Liver (tissue), 6 donors: ENCODE results near the gene UGCG. TPM values are rescaled to one million over a fixed set of nuclear protein-coding genes. Genes with fewer than 3 reads are reported as not detected.

ENCODE experiments used
- HNF4A ChIP-seq, 2 donors: conservative IDR thresholded peaks; 2 replicates each; pipeline ENCODE4 v1.6.1; 2016; ENCODE audit warnings: antibody characterized with exemption in 2 of 2, mild to moderate bottlenecking in 2 of 2
- TAF1 ChIP-seq: conservative IDR thresholded peaks from 2 replicates; pipeline ENCODE4 v1.6.1; 2016; ENCODE audit warnings: antibody characterized with exemption, mild to moderate bottlenecking
- YY1 ChIP-seq: IDR thresholded peaks from 2 replicates; pipeline ENCODE4 v1.6.1; 2016; ENCODE audit warnings: antibody characterized with exemption, mild to moderate bottlenecking
- polyA plus RNA-seq, 2 donors: library from polyadenylated mRNA; stranded (reverse) in 1 of 2; unstranded in 1 of 2; fragments of 200-250 nt in 1 of 2; fragments of >200 nt in 1 of 2; fragmentation: Nextera tagmentation in 1 of 2; extraction: Ambion mirVana in 1 of 2; gene quantifications; one replicate each; pipeline versions ENCODE4 v1.2.1 to v1.2.3, GENCODE V29; 2013 to 2015
- small RNA-seq: library from RNA; depleted of rRNA; stranded (forward); fragments of <200 nt; gene quantifications from one replicate; pipeline ENCODE3, GENCODE V24; 2014
- total RNA-seq, 2 donors: library from RNA; depleted of rRNA; stranded (reverse); fragments of >200 nt; gene quantifications; one replicate each; pipeline ENCODE4 v1.2.3, GENCODE V29; 2014
- TF ChIP-seq, protein P1 (sequence below): IDR thresholded peaks from 2 replicates; pipeline ENCODE4 v1.6.1; 2016; ENCODE audit warnings: antibody characterized with exemption
- donor health status: healthy.
- donor health status: healthy.
- donor health status: healthy.

Gene UGCG
- total and polyA plus RNA-seq, 4 donors = 5.2 to 44.2 (median 12.0) TPM

DNA sequence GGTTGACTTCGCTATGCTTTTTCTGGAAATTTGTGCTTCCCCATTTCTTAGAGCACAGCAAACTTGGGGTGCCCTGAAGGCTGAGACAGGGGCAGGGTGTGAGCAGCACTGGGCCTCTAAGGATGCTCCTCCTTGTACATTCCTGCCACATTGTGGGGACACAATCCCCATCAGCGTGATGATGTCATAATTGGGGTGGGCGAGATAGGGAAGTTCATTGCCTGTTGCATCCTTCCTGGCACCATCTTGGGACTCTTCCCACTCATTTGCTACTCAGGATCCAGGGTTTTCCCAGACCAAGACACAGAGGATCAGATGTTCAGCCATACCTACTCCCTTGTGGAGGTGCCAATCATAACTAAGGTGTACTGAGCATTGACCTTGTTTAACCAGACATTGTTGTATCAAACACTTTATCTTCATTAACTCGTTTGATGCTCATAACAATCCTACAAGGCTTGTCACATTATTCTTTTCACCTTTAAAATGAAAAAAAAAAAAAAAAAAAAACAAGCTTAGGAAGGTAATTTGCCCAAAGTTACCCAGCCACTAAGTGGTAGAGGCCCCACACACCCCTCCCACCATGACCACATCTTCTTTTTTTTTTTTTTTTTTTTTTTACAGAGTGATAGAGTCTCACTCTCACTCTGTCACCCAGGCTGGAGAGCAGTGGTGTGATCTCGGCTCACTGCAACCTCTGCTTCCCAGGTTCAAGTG, 87.6 kb downstream of the UGCG start (continued):
- TF ChIP-seq, protein P1, sequence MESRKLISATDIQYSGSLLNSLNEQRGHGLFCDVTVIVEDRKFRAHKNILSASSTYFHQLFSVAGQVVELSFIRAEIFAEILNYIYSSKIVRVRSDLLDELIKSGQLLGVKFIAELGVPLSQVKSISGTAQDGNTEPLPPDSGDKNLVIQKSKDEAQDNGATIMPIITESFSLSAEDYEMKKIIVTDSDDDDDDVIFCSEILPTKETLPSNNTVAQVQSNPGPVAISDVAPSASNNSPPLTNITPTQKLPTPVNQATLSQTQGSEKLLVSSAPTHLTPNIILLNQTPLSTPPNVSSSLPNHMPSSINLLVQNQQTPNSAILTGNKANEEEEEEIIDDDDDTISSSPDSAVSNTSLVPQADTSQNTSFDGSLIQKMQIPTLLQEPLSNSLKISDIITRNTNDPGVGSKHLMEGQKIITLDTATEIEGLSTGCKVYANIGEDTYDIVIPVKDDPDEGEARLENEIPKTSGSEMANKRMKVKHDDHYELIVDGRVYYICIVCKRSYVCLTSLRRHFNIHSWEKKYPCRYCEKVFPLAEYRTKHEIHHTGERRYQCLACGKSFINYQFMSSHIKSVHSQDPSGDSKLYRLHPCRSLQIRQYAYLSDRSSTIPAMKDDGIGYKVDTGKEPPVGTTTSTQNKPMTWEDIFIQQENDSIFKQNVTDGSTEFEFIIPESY = no peak
- TF ChIP-seq TAF1 (no peak), YY1 (no peak), HNF4A (conservative IDR thresholded peaks at IDR 0.05) (no peak)

Small RNAs within 50 kb of the gene (small RNA-seq; reads per million reads assigned to genes)
- gene MIR4668 = 0.07 reads per million

Other genes starting within 250 kb of the UGCG start
- 10 to 100 TPM; 15.9 to 20.2 TPM for gene GNG10, start 235.2 kb upstream of the UGCG start, total RNA-seq
- 10 to 100 TPM; 22.4 to 24.3 TPM for gene GNG10, start 235.2 kb upstream of the UGCG start, polyA plus RNA-seq
- not detected for gene SHOC1, start 101.9 kb upstream of the UGCG start, total RNA-seq
- gene SHOC1, start 101.9 kb upstream of the UGCG start, polyA plus RNA-seq = under 1 TPM in 1 of 2 donors, not detected in 1; 0.13 TPM